HG02885 (cell line): Measurements from ENCODE around the gene FZR1.

Experiments used
- ATAC-seq: cut with Tn5 transposase; IDR thresholded peaks from one replicate; pipeline ENCODE4 v1.9.1; 2021; ENCODE audit warnings: mild to moderate bottlenecking; ENCODE audit not compliant: unreplicated experiment, poor library complexity

The FZR1 gene

GRCh38 chr19:3471954-3472655 lies 34.0 kb upstream of the FZR1 start:
- no peak for ATAC-seq

GRCh38 chr19:3474010-3474409 lies 32.1 kb upstream of the FZR1 start:
- ATAC-seq = no peak

DNA sequence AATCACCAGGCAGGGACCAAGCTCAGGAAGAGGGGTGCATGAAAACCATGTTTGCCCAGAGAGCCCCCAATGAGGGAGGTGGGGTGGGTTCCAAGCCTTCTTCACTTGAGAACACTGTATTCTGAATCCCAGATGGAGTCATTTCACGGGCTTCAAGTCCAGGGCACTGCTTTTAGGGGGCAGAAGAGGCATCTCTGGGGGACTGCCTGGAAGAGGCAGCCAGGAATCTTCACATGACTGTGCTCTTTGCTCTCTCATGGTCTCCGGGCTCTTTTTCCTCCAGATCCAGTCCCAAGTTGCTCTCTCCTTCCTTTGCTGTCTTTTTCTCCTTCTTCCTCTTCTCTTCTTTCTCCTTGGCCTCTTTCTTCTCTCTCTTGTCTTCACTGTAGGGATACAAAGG lies 31.5 kb upstream of the FZR1 start:
- ATAC-seq = no peak

DNA sequence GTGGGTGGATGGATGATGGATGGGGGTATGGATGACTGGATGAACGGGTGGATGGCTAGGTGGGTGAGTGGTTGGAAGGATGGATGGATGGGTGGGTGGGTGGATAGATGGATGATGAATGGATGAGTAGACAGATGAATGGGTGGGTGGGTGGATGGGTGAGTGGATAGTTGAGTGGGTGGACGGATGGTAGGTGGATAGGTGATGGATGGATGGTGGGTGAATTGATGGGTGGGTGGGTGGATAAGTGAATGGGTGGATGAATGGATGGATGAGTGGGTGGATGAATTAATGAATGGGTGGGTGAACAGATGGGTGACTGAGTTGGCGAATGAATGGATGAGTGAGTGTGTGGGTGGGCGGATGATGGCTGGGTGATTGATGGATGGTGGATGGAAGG lies 30.7 kb upstream of the FZR1 start:
- no peak for ATAC-seq

DNA sequence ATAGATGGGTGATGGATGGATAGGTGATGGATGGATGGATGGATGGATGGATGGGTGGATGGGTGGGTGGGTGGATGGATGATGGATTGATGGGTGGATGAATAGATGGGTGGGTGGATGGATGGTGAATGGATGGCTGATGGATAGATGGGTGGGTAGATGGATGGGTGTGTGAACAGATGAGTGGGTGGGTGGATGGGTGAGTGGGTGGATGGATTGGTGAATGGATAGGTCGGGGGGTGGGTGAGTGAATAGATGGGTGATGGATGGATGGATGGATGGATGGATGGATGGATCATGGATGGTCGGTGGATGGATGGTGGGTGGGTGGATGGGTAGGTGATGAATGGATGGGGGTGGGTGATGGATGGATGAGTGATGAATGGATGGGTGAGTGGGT lies 29.3 kb upstream of the FZR1 start:
- no peak for ATAC-seq

DNA sequence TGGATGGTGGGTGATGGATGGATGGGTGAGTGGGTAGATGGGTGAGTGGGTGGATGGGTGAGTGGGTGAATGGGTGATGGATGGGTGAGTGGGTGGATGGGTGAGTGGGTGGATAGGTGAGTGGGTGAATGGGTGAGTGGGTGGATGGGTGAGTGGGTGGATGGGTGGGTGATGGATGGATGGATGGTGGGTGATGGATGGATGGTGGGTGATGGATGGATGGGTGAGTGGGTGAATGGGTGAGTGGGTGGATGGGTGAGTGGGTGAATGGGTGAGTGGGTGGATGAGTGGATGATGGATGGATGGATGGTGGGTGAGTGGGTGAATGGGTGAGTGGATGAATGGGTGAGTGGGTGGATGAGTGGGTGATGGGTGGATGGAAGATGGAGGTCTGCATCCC lies 28.6 kb upstream of the FZR1 start:
- no peak for ATAC-seq

GRCh38 chr19:3477951-3478350 lies 28.2 kb upstream of the FZR1 start:
- ATAC-seq = no peak

- no peak for ATAC-seq
Observed at GRCh38 chr19:3478409-3479176, 27.5 kb upstream of the FZR1 start.

DNA sequence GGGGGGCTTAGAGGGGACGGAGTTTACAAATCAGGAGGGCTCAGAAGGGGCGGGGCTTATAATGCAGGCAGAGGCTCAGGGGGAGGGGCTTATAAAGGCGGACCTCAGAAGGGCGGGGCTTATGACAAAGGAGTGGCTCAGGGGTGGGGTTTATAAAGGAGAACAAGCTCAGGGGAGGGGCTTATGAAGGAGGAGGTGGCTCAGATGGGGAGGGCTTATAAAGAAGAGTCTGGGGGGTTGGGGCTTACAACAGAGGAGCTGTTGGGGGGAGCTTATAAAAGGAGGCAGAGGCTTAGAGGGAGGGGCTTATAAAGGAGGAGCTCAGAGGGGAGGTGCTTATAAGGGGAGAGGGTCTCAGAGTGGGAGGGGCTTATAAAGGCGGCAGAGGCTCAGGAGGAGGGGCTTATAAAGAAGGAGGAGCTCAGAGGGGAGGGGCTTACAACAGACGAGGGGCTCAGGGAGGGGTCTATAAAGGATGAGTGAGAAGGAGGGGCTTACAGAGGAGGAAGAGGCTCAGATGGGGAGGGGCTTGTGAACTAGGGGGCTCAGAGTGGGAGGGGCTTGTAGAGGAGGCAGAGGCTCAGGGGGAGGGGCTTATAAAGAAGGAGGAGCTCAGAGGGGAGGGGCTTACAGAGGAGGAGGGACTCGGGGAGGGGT lies 26.8 kb upstream of the FZR1 start:
- ATAC-seq = no peak

GRCh38 chr19:3479834-3480215 lies 26.3 kb upstream of the FZR1 start:
- ATAC-seq = no peak

GRCh38 chr19:3480383-3481091 lies 25.6 kb upstream of the FZR1 start, which contains the start of gene SMIM24:
TSS of gene SMIM24 (minus strand) at chr19:3480525. CDS start at chr19:3480463, 62 bp downstream.
- ATAC-seq = no peak

GRCh38 chr19:3481241-3482090 lies 24.6 kb upstream of the FZR1 start:
- no peak for ATAC-seq

DNA sequence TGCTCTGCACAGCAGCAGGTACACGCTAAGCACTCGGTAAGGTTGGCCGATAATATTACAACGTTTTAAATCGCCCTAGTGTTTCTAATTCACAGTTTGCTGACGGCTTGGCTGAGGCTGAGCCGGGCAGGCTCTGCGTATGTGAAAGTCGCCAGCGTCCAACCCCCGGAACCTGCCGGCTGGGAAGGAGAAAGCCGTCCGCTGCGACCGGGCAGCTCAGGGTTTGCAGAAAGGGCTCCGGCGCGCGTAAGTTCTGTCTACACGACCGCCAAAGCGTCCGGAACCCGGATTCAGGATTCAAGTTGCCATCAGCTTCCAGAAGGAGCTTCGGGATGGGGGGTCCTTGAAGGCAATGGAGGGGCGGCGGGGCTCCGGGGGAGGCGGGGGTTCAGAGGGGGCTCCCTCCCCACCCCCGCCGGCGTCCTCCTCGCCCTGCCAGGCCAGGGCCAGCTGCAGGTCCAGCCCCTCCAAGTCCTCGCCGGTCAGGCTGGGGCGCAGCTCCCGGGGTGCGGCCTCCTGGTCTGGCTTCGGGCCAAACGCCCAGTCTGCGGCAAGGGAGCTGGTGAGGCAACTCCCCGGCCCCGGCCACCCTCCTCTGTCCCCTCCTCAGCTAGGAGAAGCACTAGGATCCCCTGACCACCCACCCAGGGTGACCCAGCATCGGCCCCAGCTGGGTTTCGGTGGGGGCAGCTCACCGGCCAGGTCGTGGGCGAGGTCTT lies 23.4 kb upstream of the FZR1 start:
- ATAC-seq = no peak

DNA sequence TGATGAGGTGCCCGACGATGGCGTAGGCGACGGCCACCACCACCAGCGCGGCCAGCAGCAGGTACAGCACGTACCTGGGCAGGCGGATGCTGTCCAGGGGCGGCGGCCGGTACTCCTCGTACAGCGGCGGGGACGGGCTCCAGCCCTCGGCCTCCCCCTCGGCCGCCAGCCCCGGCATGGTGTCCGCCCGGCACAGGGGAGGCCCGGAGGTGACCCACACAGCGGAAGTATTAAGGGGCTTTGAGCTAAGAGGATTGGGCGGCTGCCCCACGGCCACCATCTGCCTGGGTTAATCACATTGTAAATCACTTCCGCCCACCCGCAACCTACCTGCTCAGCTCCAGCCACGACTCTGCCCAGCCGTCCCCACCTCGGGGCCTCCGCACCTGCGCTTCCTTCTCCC lies 22.9 kb upstream of the FZR1 start, which contains the start of gene SMIM44:
TSS of gene SMIM44 (minus strand) at position 216 of the 403 bp plus-strand sequence. CDS start at position 178, 38 bp downstream.
- no peak for ATAC-seq

DNA sequence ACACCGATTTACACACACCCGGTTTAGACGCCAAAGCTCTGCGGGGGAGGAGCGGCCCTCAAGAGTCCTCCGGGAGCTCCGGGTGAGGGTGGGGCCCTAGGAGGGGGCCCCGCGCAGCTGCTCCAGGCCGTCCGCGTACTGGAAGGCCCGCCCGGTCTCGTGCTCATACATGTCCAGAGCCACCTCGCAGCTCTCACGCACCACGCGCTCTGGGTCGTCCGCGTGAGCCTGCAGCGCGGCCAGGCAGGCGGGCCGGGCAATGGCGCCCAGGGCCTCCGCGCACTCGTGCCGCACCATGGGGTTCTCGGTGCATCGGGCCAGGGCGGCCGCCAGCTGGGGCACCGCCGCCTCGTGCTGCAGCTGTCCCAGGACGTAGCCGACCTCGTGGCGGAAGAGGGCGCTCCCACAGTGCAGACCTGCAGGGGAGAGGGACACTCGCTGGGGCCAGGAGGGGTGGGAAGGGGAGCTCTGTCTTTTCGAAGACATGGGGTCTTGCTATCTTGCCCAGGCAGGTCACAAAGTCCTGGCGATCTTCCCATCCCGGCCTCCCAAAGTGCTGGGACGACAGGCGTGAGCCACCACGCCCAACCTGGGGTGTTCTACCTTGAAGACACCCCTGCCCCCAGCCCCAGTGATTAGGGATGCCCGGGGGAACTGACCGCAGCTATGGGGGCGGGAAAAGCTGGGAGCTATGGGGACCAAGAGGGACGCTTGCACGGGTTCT lies 14.6 kb upstream of the FZR1 start:
- no peak for ATAC-seq

- no peak for ATAC-seq
Observed at GRCh38 chr19:3492131-3492839, 13.8 kb upstream of the FZR1 start.

DNA sequence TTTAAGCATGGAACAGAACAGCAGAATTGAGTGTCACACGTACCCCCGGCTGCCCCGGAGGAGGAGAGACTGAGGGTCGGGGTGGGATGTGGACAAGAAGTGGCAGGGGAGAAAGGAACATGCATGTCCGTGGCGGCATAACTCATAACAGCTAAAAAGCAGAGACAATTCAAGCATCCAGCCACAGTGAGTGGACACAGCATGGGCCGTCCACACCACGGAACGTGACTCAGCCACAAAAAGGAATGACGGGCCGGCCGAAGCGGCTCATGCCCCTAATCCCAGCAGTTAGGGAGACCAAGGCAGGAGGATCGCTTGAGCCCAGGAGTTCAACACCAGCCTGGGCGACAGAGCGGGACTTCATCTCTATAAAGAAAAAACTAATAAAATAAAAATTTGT lies 13.2 kb upstream of the FZR1 start:
- no peak for ATAC-seq

- ATAC-seq = no peak
Observed at GRCh38 chr19:3493651-3494050, 12.5 kb upstream of the FZR1 start.
